Glutamatergic neuron (in vitro differentiated cells): Measurements from ENCODE around the gene MFSD2B. TPM values are rescaled to one million over a fixed set of nuclear protein-coding genes. Genes with fewer than 3 reads are reported as not detected.

Source experiments
- DNase-seq: peaks from one replicate; pipeline ENCODE4 v3.0.0; 2022
- H3K27ac Mint-ChIP-seq: one replicate; pipeline ENCODE4 v1.8.0; 2020; ENCODE audit warnings: mild to moderate bottlenecking, mixed read lengths, inconsistent platforms; ENCODE audit not compliant: unreplicated experiment
- H3K27me3 Mint-ChIP-seq: one replicate; pipeline ENCODE4 v1.8.0; 2020; ENCODE audit warnings: mild to moderate bottlenecking, moderate library complexity, mixed read lengths, inconsistent platforms; ENCODE audit not compliant: unreplicated experiment
- H3K36me3 Mint-ChIP-seq: one replicate; pipeline ENCODE4 v1.8.0; 2020; ENCODE audit warnings: mild to moderate bottlenecking, mixed read lengths, inconsistent platforms; ENCODE audit not compliant: unreplicated experiment
- H3K4me1 Mint-ChIP-seq: one replicate; pipeline ENCODE4 v1.8.0; 2020; ENCODE audit warnings: mild to moderate bottlenecking, low read depth, mixed read lengths, inconsistent platforms; ENCODE audit not compliant: unreplicated experiment
- H3K4me3 Mint-ChIP-seq: one replicate; pipeline ENCODE4 v1.8.0; 2020; ENCODE audit warnings: mild to moderate bottlenecking, mixed read lengths, inconsistent platforms; ENCODE audit not compliant: unreplicated experiment
- H3K9me3 Mint-ChIP-seq: one replicate; pipeline ENCODE4 v1.8.0; 2020; ENCODE audit warnings: mild to moderate bottlenecking, moderate library complexity, mixed read lengths, inconsistent platforms; ENCODE audit not compliant: unreplicated experiment
- CTCF ChIP-seq: fragments of 200-600 bp; sonication (generic); IDR thresholded peaks from one replicate; pipeline ENCODE4 v1.5.0; 2021; ENCODE audit not compliant: partially characterized antibody, unreplicated experiment
- total RNA-seq: library from RNA; stranded (reverse); fragmentation: NEBNext Ultra II Directional; extraction: Animal tissue kit (Norgen Biotek cat#: 25700); gene quantifications from one replicate; pipeline ENCODE4 v1.2.1, GENCODE V29; 2021; ENCODE audit not compliant: unreplicated experiment

Gene MFSD2B
- total RNA-seq, 1 donor from 2014 or later: 0.29 TPM

GRCh38 chr2:23993736-23994269 is 16.1 kb upstream of the MFSD2B start:
- H3K36me3 Mint-ChIP-seq: no peaks in the 10 kb centered on the region
- H3K27me3 Mint-ChIP-seq: no peaks in the 10 kb centered on the region
- TF ChIP-seq CTCF: no peak
- H3K27ac Mint-ChIP-seq: no peak overlapping the region
- H3K9me3 Mint-ChIP-seq: no peaks in the 10 kb centered on the region
- no peak overlapping the region for H3K4me3 Mint-ChIP-seq
- peaks cover 2% of the 10 kb centered on the region for H3K4me1 Mint-ChIP-seq
- no peak for DNase-seq

- H3K27ac Mint-ChIP-seq: no peak overlapping the region
- H3K27me3 Mint-ChIP-seq: no peaks in the 10 kb centered on the region
These were observed 15.3 kb upstream of the MFSD2B start for GRCh38 chr2:23994567-23994966.

GRCh38 chr2:24007693-24008092 is 2.2 kb upstream of the MFSD2B start:
- peaks cover 8% of the 10 kb centered on the region for H3K9me3 Mint-ChIP-seq
- H3K27me3 Mint-ChIP-seq: peaks cover 11% of the 10 kb centered on the region
- no peak for TF ChIP-seq CTCF
- H3K36me3 Mint-ChIP-seq: no peaks in the 10 kb centered on the region
- H3K4me3 Mint-ChIP-seq: no peak overlapping the region
- no peak overlapping the region for H3K27ac Mint-ChIP-seq
- DNase-seq: no peak
- H3K4me1 Mint-ChIP-seq: no peaks in the 10 kb centered on the region

More at GRCh38 chr2:23994567-23994966, 15.3 kb upstream of the MFSD2B start:
- Mint-ChIP-seq H3K9me3 (no peaks in the 10 kb centered on the region), H3K36me3 (no peaks in the 10 kb centered on the region), H3K4me3 (no peak overlapping the region), H3K4me1 (peaks cover 2% of the 10 kb centered on the region)
- no peak for DNase-seq
- TF ChIP-seq CTCF: no peak

DNA sequence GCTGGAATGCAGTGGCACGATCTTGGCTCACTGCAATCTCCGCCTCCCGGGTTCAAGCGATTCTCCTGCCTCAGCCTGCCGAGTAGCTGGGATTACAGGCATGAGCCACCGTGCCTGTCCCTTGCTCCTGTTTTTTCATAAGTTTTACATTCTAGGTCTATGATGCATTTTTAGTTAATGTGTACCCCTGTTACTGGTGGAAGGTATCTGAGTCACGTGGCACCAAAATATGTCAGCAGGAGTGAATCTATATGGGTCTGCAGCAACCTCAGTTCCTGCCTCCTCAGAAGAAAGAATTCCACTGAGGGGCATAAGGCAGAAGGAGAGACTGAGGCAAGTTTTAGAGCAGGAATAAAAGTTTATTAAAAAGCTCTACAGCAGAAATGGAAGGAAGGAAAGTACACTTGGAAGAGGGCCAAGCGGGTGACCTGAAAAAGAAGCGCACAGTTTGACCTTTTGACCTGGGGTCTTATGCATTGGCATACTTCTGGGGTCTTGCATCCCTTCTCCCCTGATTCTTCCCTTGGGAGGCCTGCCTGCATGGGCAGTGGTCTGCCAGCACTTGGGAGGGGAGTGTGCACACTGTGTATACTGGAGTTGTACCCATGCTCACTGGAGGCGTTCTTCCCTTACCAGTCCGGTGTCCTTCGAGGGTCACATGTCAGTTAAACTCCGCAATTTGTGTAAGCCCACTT is 1.1 kb upstream of the MFSD2B start:
- no peaks in the 10 kb centered on the region for H3K4me1 Mint-ChIP-seq
- peaks cover 11% of the 10 kb centered on the region for H3K27me3 Mint-ChIP-seq
- H3K27ac Mint-ChIP-seq: no peak overlapping the region
- H3K4me3 Mint-ChIP-seq: peak overlapping the region; percentile 68
- H3K9me3 Mint-ChIP-seq: peaks cover 8% of the 10 kb centered on the region
- H3K36me3 Mint-ChIP-seq: no peaks in the 10 kb centered on the region
- TF ChIP-seq CTCF: no peak
- DNase-seq: no peak

DNA sequence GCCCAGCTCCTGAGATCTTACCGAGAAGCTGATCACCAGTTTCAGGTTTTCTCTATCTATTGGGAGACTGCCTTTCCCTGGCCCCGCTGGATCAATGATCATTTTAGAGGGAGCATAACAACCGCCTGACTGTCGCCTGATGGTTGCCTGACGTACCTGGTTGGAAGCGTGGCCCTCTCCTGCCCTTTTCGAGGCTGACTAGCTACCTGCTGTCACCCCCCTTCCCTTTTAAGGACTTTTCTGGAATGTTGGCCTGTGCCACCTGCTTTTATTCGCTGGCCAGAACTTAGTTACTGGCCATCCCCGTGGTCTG is 562 bp upstream of the MFSD2B start:
- Mint-ChIP-seq H3K4me3 (peak overlapping the region; percentile 68), H3K27me3 (peaks cover 12% of the 10 kb centered on the region), H3K4me1 (no peaks in the 10 kb centered on the region), H3K36me3 (no peaks in the 10 kb centered on the region), H3K27ac (no peak overlapping the region), H3K9me3 (peaks cover 8% of the 10 kb centered on the region)
- DNase-seq: no peak
- TF ChIP-seq CTCF: no peak
